Endometrial microvascular endothelial cells (primary cell): ENCODE results near the gene SLC25A51. TPM values are rescaled to one million over a fixed set of nuclear protein-coding genes. Genes with fewer than 3 reads are reported as not detected.

Experiments
- in situ Hi-C: cut with HindIII; loops from 2 replicates; pipeline ENCODE4 v1.10.0; 2017; ENCODE audit warnings: low sequenced_read_pairs, low pct_unique_long_range_greater_than_20kb; ENCODE audit errors: inconsistent ontology term
- total RNA-seq: library from RNA; depleted of rRNA; stranded (reverse); fragments of >200 nt; gene quantifications from one replicate; pipeline ENCODE4 v1.2.3, GENCODE V29; 2015; ENCODE audit errors: inconsistent ontology term

The SLC25A51 gene
- total RNA-seq, 1 donor from 2014 or later, result 50.9 TPM

DNA sequence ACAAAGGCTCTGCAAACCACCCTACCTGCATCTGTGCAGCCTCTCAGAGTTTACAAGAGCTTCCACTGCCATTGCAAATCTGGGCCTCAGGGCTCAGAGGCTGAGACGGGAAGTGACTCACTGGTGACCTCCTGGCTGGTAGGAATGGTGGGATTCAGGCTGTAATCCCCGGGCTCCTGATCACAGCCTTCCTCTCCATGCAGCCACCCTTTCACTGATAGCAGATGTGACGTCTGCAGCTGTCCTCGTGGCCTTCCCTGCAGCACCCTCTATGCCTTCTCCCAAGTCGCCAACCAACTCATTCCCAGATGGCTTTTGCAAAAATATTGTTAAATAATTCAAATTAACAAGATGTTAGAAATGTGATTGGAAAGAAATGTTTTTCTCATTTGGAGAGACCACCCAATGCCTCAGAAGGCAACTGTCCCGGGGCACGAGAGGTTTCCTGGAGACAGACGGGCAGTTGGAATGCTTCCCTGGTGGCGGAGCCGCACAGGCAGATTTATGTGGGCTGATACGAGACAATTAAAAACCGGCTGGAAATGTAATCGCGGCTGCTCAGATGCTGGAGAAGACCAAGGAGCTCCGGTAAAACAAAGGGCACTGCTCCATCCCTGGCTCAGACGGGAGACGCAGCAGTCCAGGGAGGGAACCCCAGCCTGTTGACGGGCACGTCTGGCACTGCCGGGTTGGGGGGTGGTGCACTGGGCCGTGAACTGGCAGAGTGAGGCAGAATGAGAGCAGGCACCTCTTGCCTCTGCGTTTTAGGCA, 34.4 kb upstream of the SLC25A51 start:
- in situ Hi-C loops, result no loop called here

DNA sequence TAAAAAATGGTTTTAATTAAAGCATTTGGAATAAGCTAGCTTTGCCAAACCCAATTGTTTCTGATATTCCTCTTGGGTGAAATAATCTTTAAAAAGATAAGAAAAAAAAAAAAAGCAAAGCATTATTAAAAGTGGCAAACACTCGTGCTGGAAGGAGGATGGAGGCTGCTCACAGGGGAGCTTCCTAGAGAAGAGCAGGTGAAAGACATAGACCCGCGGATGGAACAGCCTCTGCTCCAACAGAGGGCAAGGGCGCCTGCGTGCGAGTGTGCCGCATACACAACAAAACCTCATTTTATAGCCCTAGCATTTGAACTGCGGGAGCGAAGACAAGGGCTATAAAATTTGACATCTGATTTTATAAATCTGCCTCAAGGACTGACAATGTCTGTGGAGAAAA, 33.4 kb upstream of the SLC25A51 start:
- in situ Hi-C loops, result no loop called here

GRCh38 chr9:37936965-37937364, 33.0 kb upstream of the SLC25A51 start:
- in situ Hi-C loops, result no loop called here

DNA sequence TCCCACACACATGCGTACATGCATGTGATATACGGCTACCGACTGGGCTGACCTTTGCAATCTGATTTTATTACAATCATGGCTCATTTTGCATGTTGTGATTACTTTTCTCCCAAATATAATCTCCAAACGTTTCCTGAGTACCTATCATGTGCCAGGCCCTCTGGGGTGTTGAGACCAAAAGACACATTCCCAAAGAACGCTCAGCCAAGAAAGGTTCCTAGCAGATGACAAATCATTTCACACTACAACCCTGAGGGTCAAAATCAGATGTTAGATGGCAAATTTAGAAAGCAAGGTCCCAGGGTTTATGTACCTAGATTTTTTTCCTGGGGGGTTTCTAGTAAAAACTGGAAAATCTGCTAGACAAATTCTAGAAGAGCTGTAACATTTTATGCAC, 32.4 kb upstream of the SLC25A51 start:
- in situ Hi-C loops, result no loop called here

- in situ Hi-C loops, result no loop called here
Observed at GRCh38 chr9:37935096-37935495, 31.2 kb upstream of the SLC25A51 start.

DNA sequence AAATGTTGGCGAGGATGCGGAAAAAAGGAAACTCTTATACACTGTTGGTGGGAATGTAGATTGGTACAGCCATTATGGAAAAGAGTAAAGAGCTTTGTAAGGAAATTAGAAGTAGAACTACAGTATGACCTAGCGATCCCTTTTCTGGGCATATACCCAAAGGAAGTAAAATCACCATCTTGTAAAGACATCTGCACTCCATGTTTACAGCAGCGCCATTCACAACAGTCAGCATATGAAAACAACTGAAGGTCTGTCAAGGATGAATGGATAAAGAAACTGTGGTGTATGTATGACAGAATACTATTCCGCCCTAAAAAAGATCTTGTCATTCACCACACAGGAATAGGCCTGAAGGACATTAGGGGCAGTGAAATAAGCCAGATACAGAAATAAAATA, 27.7 kb upstream of the SLC25A51 start:
- in situ Hi-C loops, result no loop called here

DNA sequence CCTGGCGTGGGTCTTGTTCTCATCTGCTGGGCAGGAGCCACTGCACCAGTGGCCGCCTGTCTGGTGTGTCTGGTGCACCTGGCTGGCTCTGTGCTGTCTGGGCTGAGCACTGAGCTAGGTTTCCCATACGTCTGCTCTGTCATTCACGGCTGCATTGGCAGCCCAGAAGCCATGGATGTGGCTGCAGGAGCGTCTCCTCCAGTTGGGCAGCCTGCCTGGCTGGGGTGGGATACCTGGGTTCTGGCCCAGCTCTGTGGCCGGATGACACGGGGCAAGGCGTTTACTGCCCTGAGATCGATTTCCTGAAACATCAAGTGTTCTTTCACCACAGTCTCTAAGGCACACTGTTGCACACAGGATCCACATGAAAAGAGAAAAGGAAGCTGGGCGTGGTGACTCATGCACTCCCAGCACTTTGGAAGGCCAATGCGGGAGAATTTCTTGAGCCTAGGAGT, 25.5 kb upstream of the SLC25A51 start:
- in situ Hi-C loops, result no loop called here

DNA sequence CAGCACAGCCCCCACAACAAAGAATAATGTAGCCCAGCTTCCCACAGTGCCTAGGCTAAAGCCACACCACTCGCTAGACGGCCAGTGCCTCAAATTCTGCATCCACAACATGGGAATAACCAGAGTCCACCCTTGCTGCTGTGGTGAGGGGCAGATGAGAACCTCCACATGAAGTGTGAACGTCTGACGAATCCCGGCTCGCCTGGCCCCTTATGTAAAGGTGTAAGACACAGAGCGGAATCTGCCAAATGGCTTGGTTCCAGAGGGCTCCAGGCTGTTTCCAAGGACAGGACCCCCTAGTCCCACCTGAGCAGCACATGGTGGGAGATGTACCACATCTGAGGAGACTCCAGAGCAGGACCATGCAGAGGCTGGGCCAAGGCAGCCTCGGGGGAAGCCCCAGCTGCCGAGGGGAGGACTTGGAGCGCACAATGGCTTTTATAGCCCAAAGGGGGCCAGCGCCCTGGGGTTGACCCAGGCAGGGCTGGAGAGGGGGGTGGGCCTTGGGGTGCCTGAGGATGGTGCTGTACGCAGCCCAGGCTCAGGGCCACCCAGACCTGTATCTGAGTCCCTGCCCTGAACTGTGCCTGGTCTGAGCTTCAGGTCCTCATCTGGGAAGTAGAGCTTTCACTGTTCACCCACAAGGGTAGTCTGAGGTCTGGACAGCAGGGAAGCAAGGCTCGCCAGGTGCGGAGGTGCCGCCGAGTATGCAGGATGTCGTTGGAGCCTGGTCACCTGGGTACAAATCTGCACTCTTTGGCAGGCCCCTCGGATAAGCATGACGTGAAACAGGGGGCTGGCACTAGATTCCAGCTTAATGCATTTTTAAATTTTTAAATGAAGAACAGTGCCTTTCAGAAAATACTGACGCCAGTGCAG, 24.9 kb upstream of the SLC25A51 start:
- in situ Hi-C loops, result no loop called here

- in situ Hi-C loops, result no loop called here
Observed at GRCh38 chr9:37927601-37928551, 23.9 kb upstream of the SLC25A51 start.

DNA sequence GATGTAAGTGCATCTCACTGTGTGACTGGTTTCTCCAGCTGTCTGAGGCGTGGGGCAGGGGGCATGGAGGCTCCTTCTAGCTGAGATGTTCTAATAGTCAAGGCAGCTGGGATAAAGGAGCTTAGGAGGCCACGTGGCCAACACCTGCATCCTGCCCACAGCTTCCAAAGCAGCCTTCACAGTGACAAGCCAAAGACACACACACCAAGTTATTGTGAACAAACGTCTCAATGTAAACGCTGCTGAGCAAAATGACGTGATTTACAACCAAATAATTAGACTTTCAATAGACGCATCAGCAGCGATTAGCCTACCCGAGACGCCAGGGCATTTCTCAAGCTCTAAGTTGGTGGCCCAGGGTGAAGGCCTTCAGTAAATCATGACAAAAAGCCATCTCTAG, 23.2 kb upstream of the SLC25A51 start:
- in situ Hi-C loops, result no loop called here

GRCh38 chr9:37926737-37927118, 22.8 kb upstream of the SLC25A51 start:
- in situ Hi-C loops, result no loop called here

DNA sequence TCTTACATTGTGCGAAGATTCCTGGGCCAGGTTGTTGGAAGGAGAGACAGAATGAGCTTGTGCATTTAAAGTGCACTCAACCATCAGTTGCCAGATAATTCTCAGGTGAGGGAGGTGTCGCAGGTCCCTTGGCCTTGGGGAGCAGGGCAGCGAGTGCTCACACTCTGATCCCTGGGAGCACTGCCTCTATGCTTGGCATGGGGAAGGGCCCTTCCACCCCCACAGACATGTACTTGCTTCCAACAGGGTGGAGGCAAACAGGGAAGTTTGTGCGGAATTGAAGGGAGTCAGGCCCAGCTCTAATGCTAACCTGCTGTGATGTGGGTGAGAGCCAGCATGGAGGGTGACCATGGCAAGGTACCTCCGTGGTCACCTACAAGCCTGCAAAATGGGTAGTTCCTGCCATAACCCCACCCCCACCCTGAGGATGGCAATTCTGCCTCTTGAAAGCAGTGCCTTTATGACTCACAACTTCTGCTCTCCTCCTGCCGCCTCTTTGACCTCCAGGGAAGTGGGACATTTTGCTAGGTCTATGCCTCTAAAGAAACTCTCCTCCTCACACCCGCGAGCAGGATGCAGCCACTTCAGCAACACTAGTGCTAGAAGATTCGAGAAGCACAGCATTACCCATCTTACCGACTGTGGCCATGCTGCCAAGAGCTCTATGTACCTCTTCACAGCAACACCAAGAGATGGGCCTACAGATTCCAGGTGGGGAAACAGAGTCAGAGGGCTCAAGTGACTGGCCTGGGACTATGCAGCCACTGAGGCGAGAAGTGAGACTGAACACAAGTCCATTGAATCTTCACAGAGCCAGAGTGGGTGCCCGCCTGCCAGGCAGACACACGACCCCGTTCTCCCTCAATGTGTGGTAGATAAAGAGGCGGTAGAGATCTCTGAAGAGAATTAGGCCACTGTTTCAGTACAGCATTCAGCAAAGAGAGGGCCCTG, 22.1 kb upstream of the SLC25A51 start:
- in situ Hi-C loops, result no loop called here

DNA sequence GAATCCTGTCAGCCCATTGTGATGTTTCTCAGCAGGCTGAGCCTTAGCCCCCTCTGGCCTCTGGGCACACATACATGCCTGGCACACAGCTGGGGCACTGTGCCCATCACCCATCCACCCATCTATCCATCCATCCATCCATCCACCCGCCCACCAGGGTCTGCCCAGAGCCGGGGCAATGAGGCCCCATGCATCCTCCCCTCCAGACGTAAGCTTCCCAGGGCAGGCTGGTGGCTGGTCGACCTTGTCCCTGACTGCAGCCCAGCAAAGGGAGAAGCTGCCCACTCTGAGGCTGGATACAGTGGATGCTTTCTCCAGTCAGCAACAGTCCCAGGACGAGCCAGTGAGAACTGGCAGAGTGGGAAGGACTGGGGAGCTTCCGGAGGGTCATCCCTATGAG, 21.1 kb upstream of the SLC25A51 start:
- in situ Hi-C loops, result no loop called here

DNA sequence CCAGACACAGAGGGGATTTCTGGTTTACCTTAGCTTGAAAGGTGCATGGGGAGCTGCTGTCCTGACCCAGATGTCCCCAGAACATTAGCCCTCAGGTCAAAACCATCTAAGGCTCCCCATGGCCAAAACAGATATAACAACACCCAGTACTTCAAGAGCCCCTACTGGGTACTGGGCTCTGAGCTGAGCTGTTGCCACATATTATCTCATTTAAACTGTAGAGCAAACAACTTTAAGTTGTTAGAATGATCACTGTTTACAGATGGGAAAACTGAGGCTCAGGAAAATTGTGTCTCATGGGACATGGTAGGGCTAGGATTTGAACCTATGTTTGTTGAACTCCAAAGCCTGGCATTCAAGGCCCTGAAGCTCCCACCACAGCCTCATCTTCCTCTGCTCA, 20.6 kb upstream of the SLC25A51 start:
- in situ Hi-C loops, result no loop called here

GRCh38 chr9:37923796-37924427, 20.0 kb upstream of the SLC25A51 start:
- in situ Hi-C loops, result no loop called here

DNA sequence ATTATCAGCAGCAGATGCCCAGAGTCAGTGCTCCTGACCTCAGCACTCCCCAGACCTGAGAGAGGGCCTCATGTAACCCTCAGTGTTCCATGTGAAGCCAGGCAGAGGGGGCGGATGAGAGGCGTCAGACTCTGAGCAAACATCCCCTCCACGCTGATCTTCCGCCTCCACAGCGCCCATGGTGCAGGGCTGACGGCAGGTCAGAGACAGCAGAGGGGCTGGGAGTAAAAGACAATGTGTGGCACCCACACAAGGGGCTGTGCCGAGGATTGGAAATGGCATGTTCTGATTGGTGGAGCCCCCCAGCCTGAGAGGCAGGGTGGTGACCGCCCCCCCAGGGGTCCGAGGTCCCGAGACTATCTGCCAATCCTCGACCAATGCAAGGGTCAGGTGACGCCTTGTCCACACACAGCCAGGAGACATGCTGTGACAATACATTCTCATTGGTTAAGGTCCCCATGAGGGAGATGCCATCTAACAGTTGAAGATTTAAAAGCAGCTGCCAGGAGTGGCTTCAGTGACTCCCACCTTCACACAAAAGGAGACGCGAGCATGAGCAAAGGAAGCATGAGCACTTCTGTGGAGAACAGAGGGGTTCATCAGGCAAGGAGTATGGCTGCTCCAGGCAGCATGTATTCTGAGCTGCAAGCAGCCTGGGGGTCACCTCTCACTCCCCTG, 19.3 kb upstream of the SLC25A51 start:
- in situ Hi-C loops, result no loop called here
